Right lobe of liver (tissue), 6 donors: ENCODE results near the gene KMT5B. TPM values are rescaled to one million over a fixed set of nuclear protein-coding genes. Genes with fewer than 3 reads are reported as not detected.

Source experiments
- ATAC-seq, 4 donors: fragments of 200-7000 bp; cut with Tn5 transposase; one replicate each; pipeline ENCODE4 v1.9.1; 2020; ENCODE audit warnings: mild to moderate bottlenecking in 4 of 4, moderate library complexity in 4 of 4
- DNase-seq, 3 donors: peaks; one replicate each; pipeline ENCODE4 v3.0.0-alpha.2; 2020
- H3K27ac ChIP-seq, 3 donors: fragments of 200-600 bp; one replicate each; pipeline ENCODE4 v1.8.0; 2022
- H3K27me3 ChIP-seq, 2 donors: fragments of 200-600 bp; one replicate each; pipeline ENCODE4 v1.8.0; 2022
- H3K36me3 ChIP-seq, 4 donors: fragments of 200-600 bp; sonication (generic) in 1 of 4; one replicate each; pipeline versions ENCODE4 v1.5.1 to v1.8.0; 2017 to 2022; ENCODE audit warnings: control low read depth in 1 of 4
- H3K4me1 ChIP-seq, 4 donors: fragments of 200-600 bp; sonication (generic) in 1 of 4; one replicate each; pipeline versions ENCODE4 v1.5.1 to v1.8.0; 2017 to 2022; ENCODE audit warnings: control low read depth in 1 of 4
- H3K4me3 ChIP-seq, 3 donors: fragments of 200-600 bp; one replicate each; pipeline ENCODE4 v1.8.0; 2022
- H3K9me3 ChIP-seq, 4 donors: fragments of 200-600 bp; sonication (generic) in 1 of 4; one replicate each; pipeline versions ENCODE4 v1.5.1 to v1.8.0; 2017 to 2022; ENCODE audit warnings: control low read depth in 1 of 4
- POLR2A ChIP-seq: fragments of 450-650 bp; IDR thresholded peaks from one replicate; pipeline ENCODE4 v1.6.1; 2017; ENCODE audit warnings: antibody characterized with exemption, mild to moderate bottlenecking
- WGBS: methylation state at CpG from one replicate; pipeline ENCODE4 v1.1.6; 2018; ENCODE audit warnings: low coverage, low lambda C conversion rate; ENCODE audit not compliant: insufficient coverage; ENCODE audit errors: missing lambda C conversion rate; 5-methylcytosine and 5-hydroxymethylcytosine counted together
- intact Hi-C, 2 donors: fragments of 100-400 bp; cut with DNase I; formaldehyde crosslinking; loops; one replicate each; pipeline versions ENCODE4 v1.11.2 to v1.14.1; 2022
- total RNA-seq, 6 experiments: library from RNA; depleted of rRNA in 2 of 6; stranded (reverse); fragments of >200 nt in 2 of 6; fragmentation: NEBNext Ultra II Directional in 3 of 6; extraction: Animal tissue kit (Norgen Biotek cat#: 25700) in 3 of 6; gene quantifications; one replicate each; pipeline versions ENCODE4 v1.1.0 to v1.2.4, GENCODE V29; 2016 to 2023
- TF ChIP-seq, protein P1 (sequence below), 4 donors: fragments of 200-600 bp in 3 of 4; fragments of 450-650 bp in 1 of 4; IDR thresholded peaks; one replicate each; pipeline versions ENCODE4 v1.5.1 to v1.8.0; 2016 to 2022; ENCODE audit warnings: antibody characterized with exemption in 4 of 4, mild to moderate bottlenecking in 2 of 4
- donor health status: DM: no; HTN: yes; CAD: no.
- donor health status: DM: no; HTN: no; CAD: no.
- donor health status: DM: no; HTN: no; CAD: no.
- donor health status: DM: no; HTN: yes; CAD: no.
- donor health status: DM: no; HTN: yes; CAD: no.

Gene KMT5B
- total RNA-seq, 6 experiments from 2014 or later: 14.3 to 25.9 (median 17.6) TPM

GRCh38 chr11:68215087-68215445, 2.0 kb upstream of the KMT5B start:
- Histone ChIP-seq H3K4me1 (peaks cover 0 to 33% (median 7%) of the 10 kb centered on the region in 4 donors), H3K9me3 (no peaks in the 10 kb centered on the region), H3K4me3 (no peak overlapping the region), H3K27ac (no peak overlapping the region), H3K27me3 (no peaks in the 10 kb centered on the region), H3K36me3 (no peaks in the 10 kb centered on the region)
- TF ChIP-seq, protein P1, sequence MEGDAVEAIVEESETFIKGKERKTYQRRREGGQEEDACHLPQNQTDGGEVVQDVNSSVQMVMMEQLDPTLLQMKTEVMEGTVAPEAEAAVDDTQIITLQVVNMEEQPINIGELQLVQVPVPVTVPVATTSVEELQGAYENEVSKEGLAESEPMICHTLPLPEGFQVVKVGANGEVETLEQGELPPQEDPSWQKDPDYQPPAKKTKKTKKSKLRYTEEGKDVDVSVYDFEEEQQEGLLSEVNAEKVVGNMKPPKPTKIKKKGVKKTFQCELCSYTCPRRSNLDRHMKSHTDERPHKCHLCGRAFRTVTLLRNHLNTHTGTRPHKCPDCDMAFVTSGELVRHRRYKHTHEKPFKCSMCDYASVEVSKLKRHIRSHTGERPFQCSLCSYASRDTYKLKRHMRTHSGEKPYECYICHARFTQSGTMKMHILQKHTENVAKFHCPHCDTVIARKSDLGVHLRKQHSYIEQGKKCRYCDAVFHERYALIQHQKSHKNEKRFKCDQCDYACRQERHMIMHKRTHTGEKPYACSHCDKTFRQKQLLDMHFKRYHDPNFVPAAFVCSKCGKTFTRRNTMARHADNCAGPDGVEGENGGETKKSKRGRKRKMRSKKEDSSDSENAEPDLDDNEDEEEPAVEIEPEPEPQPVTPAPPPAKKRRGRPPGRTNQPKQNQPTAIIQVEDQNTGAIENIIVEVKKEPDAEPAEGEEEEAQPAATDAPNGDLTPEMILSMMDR (IDR thresholded peaks at IDR 0.05): no peak
- TF ChIP-seq POLR2A: no peak
- intact Hi-C loops: loop anchor here in 1 of 2 donors (10.0 kb wide), 1 partner anchor 80 kb away; no protein-coding TSS in a partner anchor
- DNase-seq (no peak), ATAC-seq (no peak)
- WGBS: 83% methylated on average over 1 of the region's 15 CpGs

DNA sequence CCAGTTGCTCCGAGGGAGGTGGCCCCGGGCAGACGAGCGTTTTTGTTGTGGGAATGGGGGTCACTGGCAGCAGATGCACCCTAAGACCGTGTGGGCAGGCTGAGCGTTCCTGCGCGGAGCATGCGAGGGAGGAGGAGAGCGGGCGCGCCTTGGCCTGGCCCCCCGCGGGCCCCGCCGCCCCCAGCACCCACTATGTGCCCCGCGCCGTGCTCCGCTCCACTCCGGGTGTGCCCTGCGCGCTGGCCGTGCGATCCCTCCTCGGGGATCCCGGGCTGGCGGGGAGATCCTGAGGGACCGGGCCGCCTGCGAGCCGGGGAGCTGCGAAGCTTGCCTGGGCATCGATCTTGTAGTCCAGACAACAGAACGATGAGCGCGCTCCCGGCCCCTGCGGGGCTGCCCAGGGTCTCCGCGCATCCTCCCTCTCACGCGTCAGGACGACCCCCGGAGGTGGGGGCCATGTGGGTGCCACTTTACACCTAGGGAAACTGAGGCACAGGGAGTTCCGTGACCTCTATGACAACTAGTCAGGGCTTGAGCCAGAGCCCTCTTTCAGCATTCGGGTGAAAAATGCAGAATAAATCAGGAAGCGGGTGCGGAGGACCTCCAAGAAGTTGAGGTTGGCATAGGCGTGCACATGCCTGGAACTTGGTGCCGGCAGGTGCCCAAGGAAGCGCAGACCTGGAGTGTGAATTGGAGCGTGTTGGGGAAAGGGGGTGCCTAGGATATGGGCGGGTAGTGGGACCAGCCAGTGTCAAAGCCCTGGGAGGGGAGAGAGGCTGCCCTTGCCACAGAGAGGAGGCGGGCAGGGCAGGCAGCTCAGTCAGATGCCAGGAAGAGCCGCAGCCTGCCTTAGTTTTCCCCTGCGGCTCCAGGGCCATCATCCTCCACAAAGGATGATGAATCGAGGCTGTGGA, 1.3 kb upstream of the KMT5B start:
- TF ChIP-seq POLR2A: no peak
- TF ChIP-seq, protein P1 (IDR thresholded peaks at IDR 0.05): no peak
- no peaks in the 10 kb centered on the region for H3K36me3 ChIP-seq
- H3K4me3 ChIP-seq: peak overlapping the region; percentile 72 to 85 (median 81)
- H3K27ac ChIP-seq: peak overlapping the region; percentile 93 to 99 (median 98)
- DNase-seq (peak; percentile 50 to 69 (median 58)), ATAC-seq (peak in 3 of 4 donors; percentile 2 to 11 (median 3))
- intact Hi-C loops: loop anchor here in 1 of 2 donors (10.0 kb wide), 1 partner anchor 80 kb away; no protein-coding TSS in a partner anchor
- peaks cover 0 to 39% (median 9%) of the 10 kb centered on the region in 4 donors for H3K4me1 ChIP-seq
- WGBS: 0% methylated on average over 1 of the region's 58 CpGs
- H3K9me3 ChIP-seq: no peaks in the 10 kb centered on the region
- no peaks in the 10 kb centered on the region for H3K27me3 ChIP-seq

GRCh38 chr11:68213555-68214172, 568 bp upstream of the KMT5B start:
- Histone ChIP-seq H3K4me1 (peaks cover 0 to 47% (median 13%) of the 10 kb centered on the region in 4 donors), H3K27ac (peak overlapping the region; percentile 93 to 99 (median 98)), H3K36me3 (no peaks in the 10 kb centered on the region), H3K27me3 (no peaks in the 10 kb centered on the region), H3K9me3 (no peaks in the 10 kb centered on the region), H3K4me3 (peak overlapping the region; percentile 72 to 85 (median 81))
- peak; percentile 96 for TF ChIP-seq POLR2A
- TF ChIP-seq, protein P1 (IDR thresholded peaks at IDR 0.05): peak in 1 of 4 donors; percentile 19
- DNase-seq: peak; percentile 90 to 91 (median 91)
- under 1% methylated on average over 19 of the region's 90 CpGs for WGBS
- peak; percentile 54 to 78 (median 77) for ATAC-seq
- intact Hi-C loops: loop anchor here in 1 of 2 donors (10.0 kb wide), 1 partner anchor 81 kb away; no protein-coding TSS in a partner anchor

DNA sequence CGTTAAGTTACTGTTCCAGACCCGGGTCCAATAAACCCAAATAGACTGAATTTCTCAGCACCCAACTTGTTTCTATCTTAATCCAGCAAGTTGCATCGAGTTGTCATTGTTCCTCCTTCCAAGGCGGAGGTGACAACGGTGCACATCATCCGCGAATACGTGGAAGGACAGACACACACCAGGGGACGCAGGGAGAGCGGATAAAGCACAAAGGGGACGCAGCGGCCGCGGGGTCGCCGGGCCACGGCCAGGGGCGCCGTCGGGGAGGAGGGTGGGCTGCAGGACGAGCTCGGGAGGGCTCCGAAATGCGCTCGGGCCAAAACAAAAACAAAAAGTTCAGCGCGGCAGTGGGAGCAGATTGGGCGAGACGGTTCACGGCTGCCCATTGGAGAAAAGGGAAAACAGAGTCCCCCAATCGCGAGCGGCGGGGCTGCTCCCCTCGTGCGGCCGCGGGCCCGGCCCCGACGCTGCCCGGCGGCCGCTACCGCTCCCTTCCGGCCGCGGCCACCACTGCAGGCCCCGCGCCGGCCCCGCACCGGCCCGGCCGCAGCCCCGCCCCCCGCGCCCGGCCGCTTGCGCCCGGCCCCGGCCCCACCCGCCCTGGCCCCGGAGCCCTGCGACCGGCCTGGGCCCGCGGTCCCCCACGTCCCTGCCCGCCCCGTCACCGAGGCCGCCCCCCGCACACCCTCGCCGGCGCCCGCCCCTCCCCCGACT, 518 bp downstream of the KMT5B start:
- no peaks in the 10 kb centered on the region for H3K27me3 ChIP-seq
- no peaks in the 10 kb centered on the region for H3K9me3 ChIP-seq
- ATAC-seq (peak; percentile 59 to 71 (median 64)), DNase-seq (peak; percentile 79 to 80 (median 79))
- H3K4me3 ChIP-seq: peak overlapping the region; percentile 81 to 86 (median 82)
- intact Hi-C loops: loop anchor here in 1 of 2 donors (10.0 kb wide), 1 partner anchor 82 kb away; no protein-coding TSS in a partner anchor
- H3K36me3 ChIP-seq: no peaks in the 10 kb centered on the region
- WGBS: under 1% methylated on average over 10 of the region's 80 CpGs
- no peak for TF ChIP-seq POLR2A
- TF ChIP-seq, protein P1 (IDR thresholded peaks at IDR 0.05): peak in 3 of 4 donors; percentile 31 to 52 (median 37)
- peak overlapping the region; percentile 72 to 99 (median 98) for H3K27ac ChIP-seq
- H3K4me1 ChIP-seq: peaks cover 0 to 50% (median 15%) of the 10 kb centered on the region in 4 donors
